ENCODE data around the gene STAG1. TPM values are rescaled to one million over a fixed set of nuclear protein-coding genes. Genes with fewer than 3 reads are reported as not detected.

The STAG1 gene
- 54.0 and 65.1 TPM in 2 replicates for total RNA-seq

DNA sequence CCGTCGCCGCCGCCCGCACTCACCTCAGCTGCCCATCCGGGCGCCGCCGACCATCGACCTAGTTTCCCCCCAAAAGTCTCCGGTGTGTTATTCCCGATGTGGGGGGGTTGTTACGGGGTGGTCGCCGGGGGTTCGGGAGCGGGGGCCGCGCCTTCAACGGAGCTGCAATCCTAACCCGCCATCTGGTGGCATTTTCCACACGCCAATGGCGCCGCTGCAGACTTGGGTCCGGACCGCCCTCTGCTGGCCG lies at the start of gene STAG1:
STAG1 (minus strand) TSS at position 207 of the 250 bp plus-strand sequence. CDS start 121,480 bp downstream, outside the sequence.

Other genes with a start within 250 kb of the STAG1 start
- 14.2 and 20.5 TPM in 2 replicates for gene SLC35G2, start 66.7 kb upstream of the STAG1 start, total RNA-seq
- gene NCK1, start 109.8 kb upstream of the STAG1 start, total RNA-seq: 52.0 and 69.9 TPM in 2 replicates
- gene IL20RB, start 205.6 kb upstream of the STAG1 start, total RNA-seq: 1.8 and 3.2 TPM in 2 replicates